ENCODE results near the gene EVI2B.

The EVI2B gene

DNA sequence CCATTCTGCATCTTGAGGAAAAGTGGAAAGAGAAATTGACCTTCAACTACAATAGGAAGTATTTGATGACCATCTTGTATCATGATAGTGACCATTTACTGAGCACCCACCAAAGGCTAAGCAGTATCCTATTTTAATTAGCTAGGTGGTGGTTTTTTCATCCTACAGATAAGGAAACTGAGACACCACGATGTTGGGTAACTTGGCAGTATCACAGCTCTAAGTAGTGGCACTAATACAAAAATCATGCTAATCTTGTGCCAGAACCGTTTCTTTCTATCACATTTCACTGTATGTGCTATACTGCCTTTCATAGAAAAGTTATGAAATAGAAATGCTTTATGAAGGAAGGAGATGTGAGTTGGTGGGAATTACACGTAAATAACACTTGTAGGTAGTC lies 2.3 kb downstream of the EVI2B start:
- DNase-seq (ENCODE audit: insufficient read length, low spot score) (no peak), FAIRE-seq (peak; percentile 71)
- TF ChIP-seq POLR2AphosphoS5 (IDR thresholded peaks at IDR 0.05; ENCODE audit: low read depth, low read length) = no peak
- TF ChIP-seq PAX5 (IDR thresholded peaks at IDR 0.05; ENCODE audit: insufficient read depth, low read length, severe bottlenecking) = no peak
- no peak for TF ChIP-seq SPI1 (IDR thresholded peaks at IDR 0.05; ENCODE audit: low read depth, low read length)
- no peak for TF ChIP-seq POU2F2 (IDR thresholded peaks at IDR 0.05; ENCODE audit: low read depth, low read length)
- no peak for TF ChIP-seq POLR2A (IDR thresholded peaks at IDR 0.05; ENCODE audit: low read depth, low read length)
- no peak for TF ChIP-seq TAF1 (IDR thresholded peaks at IDR 0.05; ENCODE audit: low read depth, low read length)

GRCh38 chr17:31310886-31311285 lies 3.0 kb downstream of the EVI2B start:
- TF ChIP-seq SPI1 (IDR thresholded peaks at IDR 0.05; ENCODE audit: low read depth, low read length) = no peak
- TF ChIP-seq POU2F2 (IDR thresholded peaks at IDR 0.05; ENCODE audit: low read depth, low read length) = no peak
- TF ChIP-seq PAX5 (IDR thresholded peaks at IDR 0.05; ENCODE audit: insufficient read depth, low read length, severe bottlenecking) = no peak
- no peak for TF ChIP-seq TAF1 (IDR thresholded peaks at IDR 0.05; ENCODE audit: low read depth, low read length)
- no peak for TF ChIP-seq POLR2AphosphoS5 (IDR thresholded peaks at IDR 0.05; ENCODE audit: low read depth, low read length)
- TF ChIP-seq POLR2A (IDR thresholded peaks at IDR 0.05; ENCODE audit: low read depth, low read length) = no peak
- FAIRE-seq (peak; percentile 75), DNase-seq (ENCODE audit: insufficient read length, low spot score) (no peak)

DNA sequence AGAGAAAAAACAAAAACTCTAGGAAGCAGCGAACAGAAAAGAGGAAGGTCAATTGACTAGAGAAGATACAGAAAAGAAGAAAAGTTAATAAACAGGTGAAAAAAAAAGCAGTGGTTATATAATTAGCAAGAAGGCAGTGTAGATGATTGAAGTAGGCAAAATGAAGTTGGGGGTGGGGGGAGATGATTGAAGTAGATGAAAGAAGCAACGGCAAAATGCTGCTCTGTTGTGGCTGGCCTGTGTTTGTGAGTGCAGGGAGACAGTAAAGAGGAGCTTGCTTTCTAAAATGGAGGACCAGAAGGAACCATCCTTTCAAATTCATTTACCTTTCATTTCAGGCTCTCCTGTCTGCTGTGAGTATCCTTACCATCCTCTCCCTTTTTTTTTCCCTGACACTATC lies 3.6 kb downstream of the EVI2B start:
- peak; percentile 75 for FAIRE-seq

GRCh38 chr17:31309556-31309955 lies 4.3 kb downstream of the EVI2B start:
- FAIRE-seq (peak; percentile 91), DNase-seq (ENCODE audit: insufficient read length, low spot score) (no peak)
- TF ChIP-seq SPI1 (IDR thresholded peaks at IDR 0.05; ENCODE audit: low read depth, low read length) = peak; percentile 90
- no peak for TF ChIP-seq POLR2AphosphoS5 (IDR thresholded peaks at IDR 0.05; ENCODE audit: low read depth, low read length)

More for the DNA sequence above, 3.6 kb downstream of the EVI2B start:
- TF ChIP-seq PAX5 (IDR thresholded peaks at IDR 0.05; ENCODE audit: insufficient read depth, low read length, severe bottlenecking) (no peak), TAF1 (IDR thresholded peaks at IDR 0.05; ENCODE audit: low read depth, low read length) (no peak), POU2F2 (IDR thresholded peaks at IDR 0.05; ENCODE audit: low read depth, low read length) (no peak), POLR2A (IDR thresholded peaks at IDR 0.05; ENCODE audit: low read depth, low read length) (no peak)
- DNase-seq (ENCODE audit: insufficient read length, low spot score) = no peak

DNA sequence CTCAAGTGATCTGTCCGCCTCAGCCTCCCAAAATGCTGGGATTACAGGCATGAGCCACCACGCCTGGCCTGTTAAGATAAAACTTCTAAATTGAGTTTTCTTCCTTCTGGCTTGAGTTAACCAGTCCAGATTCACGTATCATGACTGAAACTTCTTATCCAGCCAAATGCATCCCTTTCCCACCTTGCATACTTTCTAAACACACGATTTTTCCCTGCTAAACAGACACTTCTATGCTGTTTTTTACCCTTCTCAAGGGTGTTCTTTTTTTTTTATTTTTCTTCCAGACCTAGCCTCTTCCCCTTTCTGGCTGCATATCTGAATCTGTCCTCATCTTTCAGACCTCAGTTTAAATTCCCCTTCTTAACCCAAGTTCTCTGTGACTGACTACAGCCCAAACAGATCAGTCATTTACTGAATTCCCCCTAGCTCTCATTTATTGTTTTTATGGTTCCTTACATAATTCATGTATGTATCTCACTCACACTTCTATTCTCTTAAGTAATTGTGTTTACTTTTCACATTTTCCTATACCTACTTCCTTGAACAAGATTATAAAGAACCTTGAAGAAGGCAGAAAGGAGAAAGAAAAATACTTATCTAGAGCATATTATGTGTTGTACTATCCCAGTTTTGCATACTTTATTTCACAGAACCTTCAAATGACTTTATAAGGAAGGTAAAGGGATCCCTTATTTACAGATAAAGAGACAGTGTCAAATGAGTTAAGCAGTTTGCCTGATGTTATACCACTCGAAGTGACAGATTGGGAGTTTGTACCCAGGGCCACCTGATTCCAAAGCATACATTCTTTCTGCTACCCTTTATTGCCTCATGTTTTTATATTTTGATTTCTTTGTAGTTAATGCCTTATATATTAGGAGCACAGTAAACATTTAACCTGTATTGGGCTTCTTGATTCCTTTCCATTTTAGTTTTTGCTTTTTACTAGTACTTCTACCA lies 5.2 kb downstream of the EVI2B start:
- DNase-seq (ENCODE audit: insufficient read length, low spot score) (no peak), FAIRE-seq (peak; percentile 26)
- TF ChIP-seq SPI1 (IDR thresholded peaks at IDR 0.05; ENCODE audit: low read depth, low read length) = peak; percentile 84
- TF ChIP-seq POLR2A (IDR thresholded peaks at IDR 0.05; ENCODE audit: low read depth, low read length) = no peak; the same call in 1 of the 2 replicates
- no peak for TF ChIP-seq POLR2AphosphoS5 (IDR thresholded peaks at IDR 0.05; ENCODE audit: low read depth, low read length)

- DNase-seq (ENCODE audit: insufficient read length, low spot score) = no peak
- TF ChIP-seq TAF1 (IDR thresholded peaks at IDR 0.05; ENCODE audit: low read depth, low read length) (no peak), PAX5 (IDR thresholded peaks at IDR 0.05; ENCODE audit: insufficient read depth, low read length, severe bottlenecking) (no peak), POLR2AphosphoS5 (IDR thresholded peaks at IDR 0.05; ENCODE audit: low read depth, low read length) (no peak), POU2F2 (IDR thresholded peaks at IDR 0.05; ENCODE audit: low read depth, low read length) (no peak), SPI1 (IDR thresholded peaks at IDR 0.05; ENCODE audit: low read depth, low read length) (no peak), POLR2A (IDR thresholded peaks at IDR 0.05; ENCODE audit: low read depth, low read length) (no peak)
- peak; percentile 33 for FAIRE-seq
Measured at GRCh38 chr17:31307640-31308039, 6.2 kb downstream of the EVI2B start.

- DNase-seq (ENCODE audit: insufficient read length, low spot score) = no peak
- FAIRE-seq = no peak
- no peak for TF ChIP-seq POLR2A (IDR thresholded peaks at IDR 0.05; ENCODE audit: low read depth, low read length)
- no peak for TF ChIP-seq TAF1 (IDR thresholded peaks at IDR 0.05; ENCODE audit: low read depth, low read length)
- no peak for TF ChIP-seq PAX5 (IDR thresholded peaks at IDR 0.05; ENCODE audit: insufficient read depth, low read length, severe bottlenecking)
- no peak for TF ChIP-seq POU2F2 (IDR thresholded peaks at IDR 0.05; ENCODE audit: low read depth, low read length)
- no peak for TF ChIP-seq POLR2AphosphoS5 (IDR thresholded peaks at IDR 0.05; ENCODE audit: low read depth, low read length)
- no peak for TF ChIP-seq SPI1 (IDR thresholded peaks at IDR 0.05; ENCODE audit: low read depth, low read length)
Measured at GRCh38 chr17:31299624-31300023, 14.2 kb downstream of the EVI2B start.

- TF ChIP-seq SPI1 (IDR thresholded peaks at IDR 0.05; ENCODE audit: low read depth, low read length) (no peak), POLR2A (IDR thresholded peaks at IDR 0.05; ENCODE audit: low read depth, low read length) (no peak), PAX5 (IDR thresholded peaks at IDR 0.05; ENCODE audit: insufficient read depth, low read length, severe bottlenecking) (no peak), POU2F2 (IDR thresholded peaks at IDR 0.05; ENCODE audit: low read depth, low read length) (no peak), POLR2AphosphoS5 (IDR thresholded peaks at IDR 0.05; ENCODE audit: low read depth, low read length) (no peak), TAF1 (IDR thresholded peaks at IDR 0.05; ENCODE audit: low read depth, low read length) (no peak)
- DNase-seq (ENCODE audit: insufficient read length, low spot score) = no peak
- FAIRE-seq = peak; percentile 72
Measured at GRCh38 chr17:31297090-31297489, 16.8 kb downstream of the EVI2B start, which contains the start of gene OMG. Gene OMG (minus strand): TSS chr17:31297239. CDS start chr17:31296331, 908 bp downstream.

- DNase-seq (ENCODE audit: insufficient read length, low spot score) (no peak), FAIRE-seq (no peak)
- TF ChIP-seq POLR2AphosphoS5 (IDR thresholded peaks at IDR 0.05; ENCODE audit: low read depth, low read length) (no peak), SPI1 (IDR thresholded peaks at IDR 0.05; ENCODE audit: low read depth, low read length) (no peak), TAF1 (IDR thresholded peaks at IDR 0.05; ENCODE audit: low read depth, low read length) (no peak), POLR2A (IDR thresholded peaks at IDR 0.05; ENCODE audit: low read depth, low read length) (no peak), POU2F2 (IDR thresholded peaks at IDR 0.05; ENCODE audit: low read depth, low read length) (no peak), PAX5 (IDR thresholded peaks at IDR 0.05; ENCODE audit: insufficient read depth, low read length, severe bottlenecking) (no peak)
Measured at GRCh38 chr17:31296142-31296541, 17.7 kb downstream of the EVI2B start.

DNA sequence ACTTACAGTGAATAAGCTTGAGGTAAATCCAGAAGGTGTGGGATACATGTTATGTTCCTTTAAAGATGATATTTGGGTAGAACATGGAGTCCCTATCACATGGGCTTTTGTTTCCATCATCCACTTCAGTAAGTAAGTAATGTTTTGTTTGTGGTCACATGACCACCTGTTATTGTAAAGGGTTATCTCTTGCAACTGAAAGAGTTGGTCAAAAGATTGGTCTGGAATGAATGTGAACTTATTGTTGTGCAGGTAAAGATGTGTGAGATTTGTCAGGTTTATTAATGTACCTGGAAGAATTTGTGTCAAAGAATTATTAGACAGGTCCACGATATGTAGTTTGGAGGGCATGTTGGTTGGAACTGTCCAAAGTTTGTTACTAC lies 18.4 kb downstream of the EVI2B start:
- DNase-seq (ENCODE audit: insufficient read length, low spot score) (no peak), FAIRE-seq (no peak)
- TF ChIP-seq POU2F2 (IDR thresholded peaks at IDR 0.05; ENCODE audit: low read depth, low read length) (no peak), TAF1 (IDR thresholded peaks at IDR 0.05; ENCODE audit: low read depth, low read length) (no peak), PAX5 (IDR thresholded peaks at IDR 0.05; ENCODE audit: insufficient read depth, low read length, severe bottlenecking) (no peak), POLR2AphosphoS5 (IDR thresholded peaks at IDR 0.05; ENCODE audit: low read depth, low read length) (no peak), SPI1 (IDR thresholded peaks at IDR 0.05; ENCODE audit: low read depth, low read length) (no peak), POLR2A (IDR thresholded peaks at IDR 0.05; ENCODE audit: low read depth, low read length) (no peak)

All from GM12891 (cell line).